DOHH2 (cell line): ENCODE data around the gene KCNJ12.

Experiments used
- H3F3A ChIP-seq: fragments of 200-600 bp; sonication (generic), shearing (Covaris generic); 2 replicates; pipeline ENCODE4 v1.6.0; 2016; ENCODE audit warnings: antibody characterized with exemption, mild to moderate bottlenecking; ENCODE audit not compliant: control insufficient read depth, insufficient read depth
- H3K27ac ChIP-seq: fragments of 200-600 bp; sonication (generic); 2 replicates; pipeline ENCODE4 v1.5.1; 2014; ENCODE audit warnings: low read depth, mild to moderate bottlenecking, low read length, moderate library complexity
- H3K27me3 ChIP-seq: fragments of 200-600 bp; sonication (generic); 2 replicates; pipeline ENCODE4 v1.6.1; 2014; ENCODE audit warnings: mild to moderate bottlenecking, low read length, mixed read lengths; ENCODE audit not compliant: control insufficient read depth
- H3K36me3 ChIP-seq: fragments of 200-600 bp; sonication (generic); 2 replicates; pipeline ENCODE4 v1.6.1; 2014; ENCODE audit warnings: mild to moderate bottlenecking, low read length, moderate library complexity, mixed read lengths; ENCODE audit not compliant: control insufficient read depth
- H3K4me1 ChIP-seq: fragments of 200-600 bp; sonication (generic); 2 replicates; pipeline ENCODE4 v1.6.1; 2014; ENCODE audit warnings: mild to moderate bottlenecking, low read length, mixed read lengths; ENCODE audit not compliant: control insufficient read depth
- H3K4me2 ChIP-seq: fragments of 200-600 bp; sonication (generic); 2 replicates; pipeline ENCODE4 v1.6.0; 2014; ENCODE audit warnings: mild to moderate bottlenecking, low read length, moderate library complexity
- H3K4me3 ChIP-seq: fragments of 200-600 bp; sonication (generic); 2 replicates; pipeline ENCODE4 v1.5.1; 2014; ENCODE audit warnings: mild to moderate bottlenecking, low read length, mixed read lengths
- H3K79me2 ChIP-seq: fragments of 200-600 bp; sonication (generic); 2 replicates; pipeline ENCODE4 v1.6.1; 2014; ENCODE audit warnings: mild to moderate bottlenecking, low read length, mixed read lengths; ENCODE audit not compliant: control insufficient read depth
- H3K9me2 ChIP-seq: fragments of 200-600 bp; sonication (generic); replicated peaks from 2 replicates; pipeline ENCODE4 v1.6.1; 2014; ENCODE audit warnings: mild to moderate bottlenecking, low read length, mixed read lengths; ENCODE audit not compliant: control insufficient read depth
- H3K9me3 ChIP-seq: fragments of 200-600 bp; sonication (generic); 2 replicates; pipeline ENCODE4 v1.6.1; 2014; ENCODE audit warnings: antibody characterized with exemption, low read length, mixed read lengths; ENCODE audit not compliant: control insufficient read depth, insufficient read depth
- H4K20me1 ChIP-seq: fragments of 200-600 bp; sonication (generic); 2 replicates; pipeline ENCODE4 v1.6.0; 2014; ENCODE audit warnings: low read depth, mild to moderate bottlenecking, antibody characterized with exemption, low read length, moderate library complexity; ENCODE audit not compliant: control insufficient read depth, insufficient read depth
- CTCF ChIP-seq: fragments of 200-600 bp; sonication (generic); IDR thresholded peaks from one replicate; pipeline ENCODE4 v1.5.1; 2014; ENCODE audit warnings: antibody characterized with exemption, mild to moderate bottlenecking, low read depth, low read length; ENCODE audit not compliant: poor library complexity, severe bottlenecking
- EZH2phosphoT487 ChIP-seq: fragments of 200-600 bp; sonication (generic); IDR thresholded peaks from 2 replicates; pipeline ENCODE4 v1.6.1; 2017; ENCODE audit warnings: borderline replicate concordance, mild to moderate bottlenecking, antibody characterized with exemption, low read length, moderate library complexity, mixed read lengths

The KCNJ12 gene

GRCh38 chr17:21467739-21468490 lies 91.8 kb downstream of the KCNJ12 start:
- no peak overlapping the region for H3K27ac ChIP-seq
- TF ChIP-seq EZH2phosphoT487 (no peak), CTCF (no peak)

More at GRCh38 chr17:21467739-21468490, 91.8 kb downstream of the KCNJ12 start:
- H3K36me3 ChIP-seq = no peaks in the 10 kb centered on the region
- H3F3A ChIP-seq = no peaks in the 10 kb centered on the region
- no peaks in the 10 kb centered on the region for H3K79me2 ChIP-seq
- no peaks in the 10 kb centered on the region for H3K9me3 ChIP-seq
- H3K4me2 ChIP-seq = no peak overlapping the region
- peaks cover 6% of the 10 kb centered on the region for H3K27me3 ChIP-seq
- no peaks in the 10 kb centered on the region for H3K4me1 ChIP-seq
- H3K9me2 ChIP-seq = no peaks in the 10 kb centered on the region
- no peak overlapping the region for H3K4me3 ChIP-seq
- no peaks in the 10 kb centered on the region for H4K20me1 ChIP-seq
